B cell (primary cell): ENCODE data around the gene GRIP1. TPM values are rescaled to one million over a fixed set of nuclear protein-coding genes. Genes with fewer than 3 reads are reported as not detected.

Source experiments
- ATAC-seq: fragments of 200-7000 bp; cut with Tn5 transposase; one replicate; pipeline ENCODE4 v1.10.0; 2021; ENCODE audit warnings: low read depth, mild to moderate bottlenecking, moderate number of reproducible peaks, moderate library complexity
- CTCF ChIA-PET: fragments of 350-600 bp; sonication (Branson Sonifier 250); formaldehyde crosslinking; loops from one replicate; lab custom pipeline; 2021; ENCODE audit warnings: antibody characterized with exemption, inconsistent platforms; lab: Charles Lee
- POLR2A ChIA-PET: fragments of 350-600 bp; sonication (Branson Sonifier 250); formaldehyde crosslinking; loops from one replicate; lab custom pipeline; 2021; ENCODE audit warnings: antibody characterized with exemption; lab: Charles Lee
- DNase-seq: peaks from one replicate; pipeline ENCODE4 v3.0.0; 2013
- H2AFZ ChIP-seq: 2 replicates; pipeline ENCODE4 v1.6.1; 2012; ENCODE audit warnings: mild to moderate bottlenecking, low read depth, low read length; ENCODE audit not compliant: insufficient read depth, poor library complexity, severe bottlenecking
- H3K27ac ChIP-seq, 2 donors: 1 replicate in 1 of 2; 2 replicates in 1 of 2; pipeline ENCODE4 v1.5.1; 2012 to 2013; ENCODE audit warnings: low read length in 2 of 2, mild to moderate bottlenecking in 2 of 2, moderate library complexity in 1 of 2
- H3K27me3 ChIP-seq, 4 experiments: fragments of 200-600 bp in 1 of 4; sonication (generic) in 1 of 4; replicated peaks in 1 of 4; 1 replicate in 2 of 4; 2 replicates in 2 of 4; pipeline versions ENCODE4 v1.6.1 to v1.7.0; 2013 to 2016; ENCODE audit warnings: low read length in 3 of 4, mild to moderate bottlenecking in 2 of 4, mixed read lengths in 1 of 4, moderate library complexity in 1 of 4; ENCODE audit not compliant: insufficient read depth in 4 of 4, control insufficient read depth in 3 of 4; ENCODE audit errors: control extremely low read depth in 1 of 4
- H3K36me3 ChIP-seq, 2 experiments: replicated peaks in 1 of 2; 1 replicate in 1 of 2; 2 replicates in 1 of 2; pipeline versions ENCODE4 v1.6.1 to v1.7.1; 2013; ENCODE audit warnings: low read length in 1 of 2; ENCODE audit not compliant: insufficient read depth in 2 of 2, control insufficient read depth in 1 of 2; ENCODE audit errors: control extremely low read depth in 1 of 2, extremely low read depth in 1 of 2
- H3K4me1 ChIP-seq, 2 donors: fragments of 200-600 bp in 1 of 2; sonication (generic) in 1 of 2; 1 replicate in 1 of 2; 2 replicates in 1 of 2; pipeline versions ENCODE4 v1.5.1 to v1.6.1; 2013 to 2017; ENCODE audit warnings: low read length in 2 of 2; ENCODE audit not compliant: control insufficient read depth in 2 of 2, insufficient read depth in 2 of 2
- H3K4me2 ChIP-seq: replicated peaks from 2 replicates; pipeline ENCODE3; 2012; ENCODE audit warnings: mild to moderate bottlenecking, low read depth, low read length; ENCODE audit not compliant: poor library complexity, severe bottlenecking
- H3K4me3 ChIP-seq, 5 experiments: fragments of 200-600 bp in 1 of 5; sonication (generic) in 1 of 5; 1 replicate in 3 of 5; 2 replicates in 2 of 5; pipeline versions ENCODE4 v1.5.1 to v1.7.0; 2011 to 2016; ENCODE audit warnings: low read length in 4 of 5, mild to moderate bottlenecking in 4 of 5, low read depth in 2 of 5, control low read depth in 1 of 5, moderate library complexity in 1 of 5; ENCODE audit not compliant: insufficient read depth in 1 of 5; ENCODE audit errors: control extremely low read depth in 1 of 5, extremely low read depth in 1 of 5
- H3K79me2 ChIP-seq: fragments of 200-600 bp; sonication (generic); one replicate; pipeline ENCODE4 v1.6.0; 2016; ENCODE audit warnings: low read length; ENCODE audit not compliant: control insufficient read depth, insufficient read depth
- H3K9ac ChIP-seq: fragments of 200-600 bp; sonication (generic); 2 replicates; pipeline ENCODE4 v1.6.1; 2017; ENCODE audit warnings: mild to moderate bottlenecking, low read length, moderate library complexity
- H3K9me3 ChIP-seq, 3 donors: one replicate each; pipeline versions ENCODE4 v1.6.1 to v1.7.1; 2013; ENCODE audit warnings: low read length in 2 of 3; ENCODE audit not compliant: control insufficient read depth in 2 of 3, insufficient read depth in 1 of 3; ENCODE audit errors: control extremely low read depth in 1 of 3
- H4K20me1 ChIP-seq: 2 replicates; pipeline ENCODE4 v1.6.0; 2012; ENCODE audit warnings: mild to moderate bottlenecking, low read length; ENCODE audit not compliant: insufficient read depth, control insufficient read depth, poor library complexity, severe bottlenecking
- H3K27ac Mint-ChIP-seq: one replicate; pipeline ENCODE4 v1.8.0; 2021; ENCODE audit warnings: mixed read lengths
- H3K27me3 Mint-ChIP-seq: one replicate; pipeline ENCODE4 v1.8.0; 2021; ENCODE audit warnings: mixed read lengths
- H3K4me1 Mint-ChIP-seq: one replicate; pipeline ENCODE4 v1.8.0; 2021; ENCODE audit warnings: mixed read lengths
- H3K4me3 Mint-ChIP-seq: one replicate; pipeline ENCODE4 v1.8.0; 2021; ENCODE audit warnings: mixed read lengths
- H3K9me3 Mint-ChIP-seq: one replicate; pipeline ENCODE4 v1.8.0; 2022; ENCODE audit warnings: mixed read lengths; ENCODE audit not compliant: insufficient read depth
- CTCF ChIP-seq: fragments of 200-600 bp; IDR thresholded peaks from one replicate; pipeline ENCODE4 v1.8.0; 2022; ENCODE audit warnings: antibody characterized with exemption, mild to moderate bottlenecking
- EZH2 ChIP-seq: IDR thresholded peaks from 2 replicates; pipeline ENCODE4 v1.6.1; 2012; ENCODE audit warnings: borderline replicate concordance, low read depth, mild to moderate bottlenecking, moderate library complexity, low read length; ENCODE audit not compliant: insufficient read depth, poor library complexity, severe bottlenecking
- WGBS: methylation state at CpG from one replicate; pipeline ENCODE4 v1.1.5; 2013; ENCODE audit warnings: missing lambda C conversion rate; ENCODE audit not compliant: insufficient coverage; 5-methylcytosine and 5-hydroxymethylcytosine counted together
- intact Hi-C: fragments of 100-400 bp; cut with micrococcal nuclease; formaldehyde crosslinking; loops from one replicate; pipeline ENCODE4 v1.10.0; 2022
- polyA plus RNA-seq: library from polyadenylated mRNA; depleted of rRNA; stranded (reverse); fragments of >200 nt; gene quantifications from 2 replicates; pipeline ENCODE4 v1.2.3, GENCODE V29; 2012
- total RNA-seq, 2 donors: library from RNA; stranded (reverse); fragments of 120-200 nt in 1 of 2; gene quantifications; 1 replicate in 1 of 2; 2 replicates in 1 of 2; pipeline versions ENCODE4 v1.2.3 to v1.2.4, GENCODE V29; 2013 to 2022

The GRIP1 gene
- total and polyA plus RNA-seq, 2 donors (not counting 1 experiment from before 2014, with no cell fraction given): 0.22 TPM; not detected in 1

- Mint-ChIP-seq H3K4me1 (no peaks in the 10 kb centered on the region), H3K9me3 (no peaks in the 10 kb centered on the region), H3K4me3 (no peak overlapping the region), H3K27me3 (peaks cover 3% of the 10 kb centered on the region), H3K27ac (no peak overlapping the region)
- no peak overlapping the region for H3K9ac ChIP-seq
- no peak overlapping the region for H3K4me3 ChIP-seq
- H4K20me1 ChIP-seq: no peaks in the 10 kb centered on the region
- H3K27me3 ChIP-seq: no peaks in the 10 kb centered on the region
- no peaks in the 10 kb centered on the region for H3K9me3 ChIP-seq
- DNase-seq (no peak), ATAC-seq (no peak)
- CTCF ChIA-PET: no interaction called here
- no peaks in the 10 kb centered on the region for H3K4me1 ChIP-seq
- no peak overlapping the region for H2AFZ ChIP-seq
- no CpG with 5 or more reads among the region's 1 CpG for WGBS
- no peaks in the 10 kb centered on the region for H3K36me3 ChIP-seq
- intact Hi-C loops: no loop called here
- POLR2A ChIA-PET: no interaction called here
- H3K27ac ChIP-seq: no peak overlapping the region
- no peaks in the 10 kb centered on the region for H3K79me2 ChIP-seq
- TF ChIP-seq CTCF: no peak
- no peak for TF ChIP-seq EZH2
- H3K4me2 ChIP-seq: no peak overlapping the region
Measured at GRCh38 chr12:66418908-66419307, 260.0 kb downstream of the GRIP1 start.

- TF ChIP-seq CTCF (no peak), EZH2 (no peak)
- Mint-ChIP-seq H3K27me3 (peaks cover 10% of the 10 kb centered on the region), H3K4me3 (no peak overlapping the region), H3K4me1 (no peaks in the 10 kb centered on the region), H3K27ac (no peak overlapping the region), H3K9me3 (peaks cover 9% of the 10 kb centered on the region)
- WGBS: 80% methylated on average over 1 of the region's 1 CpG
- POLR2A ChIA-PET: no interaction called here
- no peaks in the 10 kb centered on the region for H3K36me3 ChIP-seq
- H3K4me3 ChIP-seq: no peak overlapping the region
- H3K9me3 ChIP-seq: no peaks in the 10 kb centered on the region
- DNase-seq (no peak), ATAC-seq (no peak)
- no peak overlapping the region for H3K4me2 ChIP-seq
- no peaks in the 10 kb centered on the region for H3K79me2 ChIP-seq
- H3K27ac ChIP-seq: no peak overlapping the region
- H3K9ac ChIP-seq: no peak overlapping the region
- intact Hi-C loops: no loop called here
- no peak overlapping the region for H2AFZ ChIP-seq
- CTCF ChIA-PET: interaction anchor here (1.2 kb wide), 1 partner anchor 70 kb away, joined by 3 read pairs; no protein-coding TSS in a partner anchor
- no peaks in the 10 kb centered on the region for H4K20me1 ChIP-seq
- no peaks in the 10 kb centered on the region for H3K27me3 ChIP-seq
- no peaks in the 10 kb centered on the region for H3K4me1 ChIP-seq
Measured at GRCh38 chr12:66417217-66417616, 261.7 kb downstream of the GRIP1 start.
